ENCODE measurements around the gene DLST.

GRCh38 chr14:74949191-74949601 is 67.5 kb downstream of the DLST start:
- TF ChIP-seq CTCF (IDR thresholded peaks at IDR 0.05) (no peak), POLR2A (IDR thresholded peaks at IDR 0.05) (no peak)

All from sigmoid colon (tissue), 3 donors.